Choroid plexus epithelial cell (primary cell): ENCODE measurements around the gene CCDC24.

Experiments
- DNase-seq: peaks from one replicate; pipeline ENCODE4 v3.0.0-alpha.2; 2010; ENCODE audit warnings: low read depth
- H3K4me3 ChIP-seq: 2 replicates; pipeline ENCODE4 v1.5.1; 2011; ENCODE audit warnings: low read depth, mild to moderate bottlenecking, control low read depth, low read length, moderate library complexity
- TF ChIP-seq, protein P1 (sequence below): conservative IDR thresholded peaks from 2 replicates; pipeline ENCODE4 v1.5.1; 2011; ENCODE audit warnings: low read depth, mild to moderate bottlenecking, control low read depth, inconsistent platforms, low read length, moderate library complexity

Gene CCDC24

DNA sequence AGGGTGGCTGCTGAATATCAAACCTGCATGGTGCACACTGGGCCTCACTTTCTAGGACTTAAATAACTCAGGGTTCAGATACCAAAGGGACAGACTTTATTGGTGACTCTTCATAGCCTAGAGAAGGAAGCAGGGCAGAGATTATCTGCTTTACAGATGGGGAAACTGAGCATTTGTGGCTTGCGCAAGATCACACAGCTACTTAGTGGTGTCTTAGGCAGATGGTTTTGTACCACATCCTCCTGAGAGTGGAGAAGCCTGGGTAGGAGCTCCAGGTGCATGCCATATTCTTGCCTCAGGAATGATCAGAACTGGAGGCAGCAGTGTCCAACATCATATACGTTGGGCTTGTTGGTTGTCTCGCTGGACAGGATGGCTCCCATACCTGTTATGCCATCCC, 28.4 kb upstream of the CCDC24 start:
- TF ChIP-seq, protein P1, sequence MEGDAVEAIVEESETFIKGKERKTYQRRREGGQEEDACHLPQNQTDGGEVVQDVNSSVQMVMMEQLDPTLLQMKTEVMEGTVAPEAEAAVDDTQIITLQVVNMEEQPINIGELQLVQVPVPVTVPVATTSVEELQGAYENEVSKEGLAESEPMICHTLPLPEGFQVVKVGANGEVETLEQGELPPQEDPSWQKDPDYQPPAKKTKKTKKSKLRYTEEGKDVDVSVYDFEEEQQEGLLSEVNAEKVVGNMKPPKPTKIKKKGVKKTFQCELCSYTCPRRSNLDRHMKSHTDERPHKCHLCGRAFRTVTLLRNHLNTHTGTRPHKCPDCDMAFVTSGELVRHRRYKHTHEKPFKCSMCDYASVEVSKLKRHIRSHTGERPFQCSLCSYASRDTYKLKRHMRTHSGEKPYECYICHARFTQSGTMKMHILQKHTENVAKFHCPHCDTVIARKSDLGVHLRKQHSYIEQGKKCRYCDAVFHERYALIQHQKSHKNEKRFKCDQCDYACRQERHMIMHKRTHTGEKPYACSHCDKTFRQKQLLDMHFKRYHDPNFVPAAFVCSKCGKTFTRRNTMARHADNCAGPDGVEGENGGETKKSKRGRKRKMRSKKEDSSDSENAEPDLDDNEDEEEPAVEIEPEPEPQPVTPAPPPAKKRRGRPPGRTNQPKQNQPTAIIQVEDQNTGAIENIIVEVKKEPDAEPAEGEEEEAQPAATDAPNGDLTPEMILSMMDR: no peak
- no peak overlapping the region for H3K4me3 ChIP-seq
- no peak for DNase-seq

DNA sequence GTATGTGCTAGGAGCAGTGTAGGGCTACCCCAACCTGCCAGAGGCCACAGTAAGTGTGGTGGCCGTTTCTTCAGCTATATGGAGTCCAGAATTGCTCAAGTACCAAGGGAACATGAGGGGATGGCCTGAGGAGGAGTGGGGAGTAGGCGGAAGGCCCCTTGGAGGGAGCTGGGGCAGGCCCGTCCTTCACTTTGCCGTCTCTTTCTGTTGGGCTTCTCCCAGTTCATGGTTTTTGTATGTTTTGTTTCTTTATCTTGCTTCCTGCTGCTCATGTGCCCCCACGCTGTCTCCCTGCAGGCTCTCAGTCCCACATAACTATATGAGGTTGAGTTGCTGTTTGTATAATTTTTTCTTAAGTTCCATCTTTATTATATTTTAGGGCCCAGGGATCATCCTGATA, 27.5 kb upstream of the CCDC24 start:
- H3K4me3 ChIP-seq: no peak overlapping the region
- TF ChIP-seq, protein P1: no peak
- DNase-seq: no peak

DNA sequence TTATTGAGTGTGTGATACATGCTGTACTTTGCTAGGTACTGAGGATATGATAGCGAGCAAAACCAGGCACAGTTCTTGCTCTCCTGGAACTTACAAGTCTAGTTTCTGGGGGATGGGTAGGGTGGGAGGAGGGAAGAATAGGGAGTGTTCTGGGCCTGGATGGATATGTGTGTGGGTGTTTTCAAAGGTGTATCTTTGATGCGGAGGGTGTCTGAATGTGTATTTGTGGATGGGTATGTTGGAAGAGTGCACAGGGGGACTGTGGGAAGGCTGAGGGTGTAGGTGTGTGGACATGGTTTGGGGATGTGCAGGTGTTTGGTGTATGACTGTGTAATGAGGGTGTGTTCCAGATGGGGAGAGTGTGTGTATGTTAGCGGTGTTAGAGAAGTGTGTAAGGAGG, 26.1 kb upstream of the CCDC24 start:
- no peak overlapping the region for H3K4me3 ChIP-seq
- TF ChIP-seq, protein P1: no peak
- DNase-seq: no peak

DNA sequence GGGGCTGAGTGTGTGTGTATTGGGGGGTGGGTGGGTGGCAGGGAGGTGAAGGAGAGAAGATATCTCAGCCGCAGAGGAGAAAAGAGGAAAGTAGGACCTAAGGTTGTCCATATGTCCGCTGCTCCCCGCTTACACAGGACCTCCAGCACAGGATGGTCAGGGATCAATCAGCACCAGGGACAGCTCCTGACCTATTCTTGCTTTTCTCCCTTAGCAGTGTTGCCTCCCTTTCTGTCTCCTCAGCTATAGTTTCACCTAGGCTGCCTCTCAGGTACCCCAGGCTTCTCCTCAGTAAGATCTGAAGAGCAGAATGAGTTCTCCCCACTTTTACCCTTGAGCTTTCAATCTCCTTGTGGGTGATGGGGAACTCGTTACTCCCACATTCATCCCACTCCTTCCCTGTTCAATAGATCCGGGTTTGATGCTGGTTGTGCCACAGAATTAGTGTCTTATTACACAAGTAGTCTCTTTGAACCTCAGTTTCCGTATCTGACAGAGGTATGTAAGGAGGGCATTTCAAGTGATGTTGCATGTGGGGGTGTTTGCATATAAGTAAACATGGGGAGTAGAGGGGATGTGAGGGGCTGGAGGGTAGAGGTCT, 23.0 kb upstream of the CCDC24 start:
- no peak overlapping the region for H3K4me3 ChIP-seq
- TF ChIP-seq, protein P1: no peak
- DNase-seq: peak; percentile 46

DNA sequence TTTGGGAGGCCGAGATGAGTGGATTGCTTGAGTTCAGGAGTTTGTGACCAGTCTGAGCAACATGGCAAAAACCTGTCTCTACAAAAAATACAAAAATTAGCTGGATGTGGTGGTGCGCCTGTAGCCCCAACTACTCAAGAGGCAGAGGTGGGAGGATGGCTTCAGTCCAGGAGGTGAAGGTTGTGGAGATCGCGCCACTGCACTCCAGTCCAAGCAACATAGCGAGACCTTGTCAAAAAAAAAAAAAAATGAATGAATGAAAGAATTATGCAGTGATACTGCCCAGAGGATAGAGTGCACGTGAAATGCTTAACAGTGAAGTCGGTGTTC, 22.0 kb upstream of the CCDC24 start:
- no peak for DNase-seq
- TF ChIP-seq, protein P1: no peak
- H3K4me3 ChIP-seq: peak overlapping the region; percentile 15

DNA sequence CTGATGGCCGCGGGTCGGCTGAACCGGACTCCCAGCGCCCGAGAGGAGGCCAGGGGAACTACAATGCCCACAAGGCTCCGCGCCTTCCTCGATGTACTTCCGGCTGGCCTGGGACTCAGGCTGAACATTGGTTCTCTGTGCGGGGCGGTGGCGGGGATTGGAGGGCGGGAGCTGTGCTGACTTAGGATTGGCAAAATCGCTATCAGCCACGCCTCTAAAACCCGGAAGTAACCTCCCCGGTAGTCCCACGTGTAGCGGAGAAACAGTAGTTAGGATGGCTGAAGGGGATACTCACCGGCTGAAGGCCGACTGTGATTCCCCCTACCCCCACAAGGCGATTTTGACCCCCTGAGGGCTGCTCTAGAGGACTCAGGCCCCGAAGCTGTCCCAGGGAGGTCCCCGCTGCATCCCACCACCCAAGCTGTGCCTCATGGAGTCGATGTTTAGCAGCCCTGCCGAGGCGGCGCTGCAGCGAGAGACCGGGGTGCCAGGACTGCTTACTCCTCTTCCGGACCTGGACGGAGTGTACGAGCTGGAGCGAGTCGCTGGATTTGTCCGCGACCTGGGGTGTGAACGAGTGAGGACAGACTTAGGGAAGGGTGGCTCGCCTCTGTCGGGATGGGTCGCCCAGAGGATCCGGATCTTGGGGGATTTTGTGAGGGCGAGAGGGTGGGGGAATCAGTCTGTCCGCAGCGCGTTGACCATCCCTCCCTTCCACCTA, 21.5 kb upstream of the CCDC24 start, which contains the start of gene DPH2:
Gene DPH2 (plus strand): TSS at position 265 of the 721 bp plus-strand sequence. CDS start 166 bp downstream, at position 431.
- DNase-seq: peak; percentile 99
- peak within 1 kb of the TSS; percentile 97 for H3K4me3 ChIP-seq
- TF ChIP-seq, protein P1: no peak

DNA sequence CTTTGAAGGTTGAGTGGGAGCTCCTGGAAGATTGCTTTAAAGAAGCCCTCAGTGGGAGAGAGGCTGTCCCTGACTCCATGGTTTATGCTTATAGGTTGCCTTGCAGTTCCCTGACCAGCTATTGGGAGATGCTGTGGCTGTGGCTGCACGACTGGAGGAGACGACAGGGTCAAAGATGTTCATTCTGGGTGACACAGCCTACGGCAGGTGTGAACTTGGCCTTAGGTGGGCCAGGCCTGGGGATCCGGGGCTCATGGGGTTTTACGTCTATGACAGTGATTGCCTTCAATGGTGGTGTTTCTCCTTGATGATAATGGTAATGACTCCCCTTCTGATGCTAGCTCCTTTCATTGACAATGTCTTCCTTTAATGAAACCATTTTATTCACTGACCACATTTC, 20.9 kb upstream of the CCDC24 start:
- TF ChIP-seq, protein P1: no peak
- DNase-seq: no peak
- H3K4me3 ChIP-seq: peak overlapping the region; percentile 97
